CD4-positive, alpha-beta memory T cell (primary cell): ENCODE data around the gene PTEN. TPM values are rescaled to one million over a fixed set of nuclear protein-coding genes. Genes with fewer than 3 reads are reported as not detected.
"Not testable (repeated sequence)": the region's sequence is repeated elsewhere in the genome, so short reads cannot be mapped to it uniquely, and the experiment has no call there.

Source experiments
- CTCF ChIA-PET: fragments of 350-600 bp; sonication (Branson Sonifier 250); formaldehyde crosslinking; loops from one replicate; lab custom pipeline; 2021; ENCODE audit warnings: inconsistent platforms; ENCODE audit not compliant: partially characterized antibody; lab: Charles Lee
- POLR2A ChIA-PET: fragments of 350-600 bp; sonication (Branson Sonifier 250); formaldehyde crosslinking; loops from one replicate; lab custom pipeline; 2021; ENCODE audit not compliant: partially characterized antibody; lab: Charles Lee
- DNase-seq, 5 donors: peaks; one replicate each; pipeline versions ENCODE4 v3.0.0 to v3.0.0-alpha.2; 2020 to 2022; ENCODE audit warnings: mixed read lengths in 1 of 5
- H3K27ac ChIP-seq: one replicate; pipeline ENCODE4 v1.7.0; 2013; ENCODE audit warnings: low read depth, low read length
- H3K27me3 ChIP-seq: 2 replicates; pipeline ENCODE4 v1.7.0; 2013; ENCODE audit warnings: mild to moderate bottlenecking, low read length, moderate library complexity; ENCODE audit not compliant: insufficient read depth
- H3K36me3 ChIP-seq: 2 replicates; pipeline ENCODE4 v1.7.0; 2013; ENCODE audit warnings: mild to moderate bottlenecking, low read length, moderate library complexity; ENCODE audit not compliant: insufficient read depth
- H3K4me1 ChIP-seq: 2 replicates; pipeline ENCODE4 v1.7.0; 2013; ENCODE audit warnings: mild to moderate bottlenecking, low read length, moderate library complexity; ENCODE audit not compliant: insufficient read depth
- H3K4me3 ChIP-seq, 2 donors: one replicate each; pipeline ENCODE4 v1.7.0; 2013; ENCODE audit warnings: low read length in 2 of 2, mild to moderate bottlenecking in 1 of 2
- H3K9me3 ChIP-seq, 2 donors: one replicate each; pipeline ENCODE4 v1.7.0; 2013; ENCODE audit warnings: low read length in 2 of 2, control low read depth in 1 of 2; ENCODE audit not compliant: control insufficient read depth in 1 of 2
- H3K27ac Mint-ChIP-seq, 7 donors: one replicate each; pipeline ENCODE4 v1.8.0; 2020 to 2021; ENCODE audit warnings: mixed read lengths in 7 of 7, mild to moderate bottlenecking in 6 of 7, inconsistent platforms in 3 of 7, moderate library complexity in 3 of 7
- H3K27me3 Mint-ChIP-seq, 2 donors: one replicate each; pipeline ENCODE4 v1.8.0; 2020 to 2021; ENCODE audit warnings: mixed read lengths in 2 of 2
- H3K36me3 Mint-ChIP-seq, 2 donors: one replicate each; pipeline ENCODE4 v1.8.0; 2020 to 2021; ENCODE audit warnings: mixed read lengths in 2 of 2, inconsistent platforms in 1 of 2, mild to moderate bottlenecking in 1 of 2
- H3K4me1 Mint-ChIP-seq, 4 donors: one replicate each; pipeline ENCODE4 v1.8.0; 2020 to 2021; ENCODE audit warnings: mixed read lengths in 4 of 4, mild to moderate bottlenecking in 1 of 4
- H3K4me3 Mint-ChIP-seq, 8 donors: one replicate each; pipeline ENCODE4 v1.8.0; 2020 to 2021; ENCODE audit warnings: mixed read lengths in 8 of 8, mild to moderate bottlenecking in 7 of 8, moderate library complexity in 6 of 8, inconsistent platforms in 3 of 8
- H3K9me3 Mint-ChIP-seq, 8 donors: one replicate each; pipeline ENCODE4 v1.8.0; 2020 to 2021; ENCODE audit warnings: mixed read lengths in 8 of 8, mild to moderate bottlenecking in 5 of 8, inconsistent platforms in 3 of 8, moderate library complexity in 1 of 8
- intact Hi-C: fragments of 100-400 bp; cut with micrococcal nuclease; formaldehyde crosslinking; loops from one replicate; pipeline ENCODE4 v1.15.1; 2023
- polyA plus RNA-seq, 2 donors: library from polyadenylated mRNA; unstranded; fragments of 300-500 nt; fragmentation: Illumina TruSeq; gene quantifications; one replicate each; pipeline ENCODE4 v1.2.3, GENCODE V29; 2021
- total RNA-seq, 2 experiments: library from RNA; stranded (reverse); gene quantifications; one replicate each; pipeline ENCODE4 v1.2.3, GENCODE V29; 2021

PTEN gene
- total and polyA plus RNA-seq, 4 experiments from 2014 or later: 25.1 to 84.8 (median 57.8) TPM

DNA sequence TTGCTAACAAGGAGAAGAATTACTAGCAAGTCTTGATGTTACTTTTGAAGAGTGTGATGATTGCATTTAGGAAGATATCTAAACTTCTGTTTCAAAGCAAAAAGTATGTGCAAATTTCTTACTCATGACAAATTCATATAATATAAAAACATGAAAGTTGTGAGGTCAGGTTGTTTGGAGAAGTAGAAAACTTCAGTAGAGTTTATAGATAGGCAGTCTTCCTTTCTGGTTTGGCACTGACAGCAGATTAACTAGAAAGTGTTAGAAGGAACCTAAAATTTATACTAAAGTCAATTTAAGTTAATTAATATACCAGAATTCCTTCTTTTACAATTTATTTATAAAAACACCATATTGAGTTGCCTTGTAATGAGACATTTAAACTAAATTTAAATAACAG is 16.9 kb downstream of the PTEN start:
- H3K27me3 Mint-ChIP-seq: no peaks in the 10 kb centered on the region
- Histone ChIP-seq H3K9me3 (no peaks in the 10 kb centered on the region), H3K36me3 (no peaks in the 10 kb centered on the region), H3K27ac (no peak overlapping the region), H3K4me3 (no peak overlapping the region), H3K4me1 (peaks cover 37% of the 10 kb centered on the region), H3K27me3 (no peaks in the 10 kb centered on the region)
- intact Hi-C loops: no loop called here
- peaks cover 38 to 40% of the 10 kb centered on the region in 2 donors for H3K36me3 Mint-ChIP-seq
- ChIA-PET POLR2A (interaction anchor here (3.4 kb wide), 1 partner anchor 18 kb away, joined by 12 read pairs; the partner anchor contains the start of genes KLLN and PTEN), CTCF (no interaction called here)
- no peak overlapping the region for H3K4me3 Mint-ChIP-seq
- peaks cover 0 to 12% (median 3%) of the 10 kb centered on the region in 8 donors for H3K9me3 Mint-ChIP-seq
- peaks cover 23 to 41% (median 32%) of the 10 kb centered on the region in 4 donors for H3K4me1 Mint-ChIP-seq
- H3K27ac Mint-ChIP-seq: no peak overlapping the region
- DNase-seq: no peak

- Mint-ChIP-seq H3K36me3 (peaks cover 49 to 51% of the 10 kb centered on the region in 2 donors), H3K4me3 (peak overlapping the region in 2 of 8 donors; percentile 31 to 33), H3K4me1 (peaks cover 26 to 43% (median 34%) of the 10 kb centered on the region in 4 donors), H3K27ac (peak overlapping the region in 2 of 7 donors; percentile 4 to 21), H3K9me3 (peaks cover 0 to 19% (median 7%) of the 10 kb centered on the region in 8 donors)
- H3K9me3 ChIP-seq, H3K27me3 ChIP-seq, H3K27ac ChIP-seq, H3K27me3 Mint-ChIP-seq, intact Hi-C loops, H3K36me3 ChIP-seq, DNase-seq, H3K4me3 ChIP-seq: not testable (repeated sequence)
- H3K4me1 ChIP-seq: peaks cover 26% of the 10 kb centered on the region
- ChIA-PET CTCF (interaction anchor here (0.9 to 1.4 kb wide), 4 partner anchors 19 to 505 kb away, joined by 3 read pairs; partner anchors contain the start of genes KLLN and PTEN), POLR2A (interaction anchor here (1.2 kb wide), 1 partner anchor 210 kb away, joined by 3 read pairs; no protein-coding TSS in a partner anchor)
Measured at GRCh38 chr10:87881373-87882059, 18.1 kb downstream of the PTEN start.

DNA sequence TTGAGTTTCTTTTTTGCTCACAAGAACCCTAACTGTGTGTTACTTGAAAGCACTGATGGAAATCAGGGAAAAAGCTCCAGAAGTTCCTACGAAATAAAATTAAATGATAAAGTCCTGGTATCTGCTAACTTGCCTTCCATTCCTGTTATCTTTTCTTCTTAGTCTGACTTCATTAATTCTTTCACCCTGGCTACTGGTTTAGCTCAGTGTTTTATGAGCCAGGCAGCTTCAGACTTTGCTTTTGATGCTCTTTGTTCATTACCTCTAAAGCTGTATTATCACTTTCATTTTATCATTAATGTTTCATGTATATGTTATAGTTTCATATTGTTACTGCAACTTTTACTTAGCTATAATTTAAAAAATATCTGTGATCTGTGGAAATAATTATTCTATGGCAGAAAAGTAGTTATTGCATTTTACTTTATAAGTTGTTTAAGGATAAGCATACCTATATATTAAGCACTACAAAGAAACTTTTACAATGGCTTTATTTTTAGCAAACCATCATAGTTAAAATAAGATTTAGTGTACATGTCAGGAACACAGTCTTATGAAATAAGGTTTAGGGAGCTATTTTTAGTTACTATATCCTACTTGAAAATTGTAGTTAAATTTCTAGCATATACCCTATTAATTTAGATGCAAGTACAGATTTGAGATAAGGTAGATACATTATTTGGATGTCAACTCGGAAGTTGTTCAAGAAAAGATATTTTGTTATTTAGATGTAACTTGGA is 19.3 kb downstream of the PTEN start:
- Histone ChIP-seq H3K4me1 (peaks cover 18% of the 10 kb centered on the region), H3K27me3 (no peaks in the 10 kb centered on the region), H3K36me3 (no peaks in the 10 kb centered on the region), H3K9me3 (no peaks in the 10 kb centered on the region), H3K4me3 (no peak overlapping the region), H3K27ac (no peak overlapping the region)
- Mint-ChIP-seq H3K36me3 (peaks cover 61 to 62% of the 10 kb centered on the region in 2 donors), H3K4me3 (peak overlapping the region in 3 of 8 donors; percentile 31 to 35 (median 31)), H3K4me1 (peaks cover 32 to 55% (median 43%) of the 10 kb centered on the region in 4 donors), H3K9me3 (peaks cover 0 to 22% (median 12%) of the 10 kb centered on the region in 8 donors), H3K27me3 (no peaks in the 10 kb centered on the region), H3K27ac (peak overlapping the region in 1 of 7 donors; percentile 19)
- DNase-seq: no peak
- CTCF ChIA-PET: interaction anchor here (0.9 to 1.4 kb wide), 5 partner anchors 20 to 953 kb away, joined by 3 read pairs; partner anchors contain the start of genes KLLN and PTEN
- POLR2A ChIA-PET: interaction anchor here (1.2 kb wide), 1 partner anchor 209 kb away, joined by 3 read pairs; no protein-coding TSS in a partner anchor
- intact Hi-C loops: no loop called here

- ChIA-PET POLR2A (no interaction called here), CTCF (no interaction called here)
- Mint-ChIP-seq H3K36me3 (peaks cover 34 to 43% of the 10 kb centered on the region in 2 donors), H3K27me3 (no peaks in the 10 kb centered on the region), H3K9me3 (peaks cover 0 to 16% (median 7%) of the 10 kb centered on the region in 8 donors), H3K27ac (peak overlapping the region in 1 of 7 donors; percentile 71), H3K4me3 (no peak overlapping the region), H3K4me1 (peaks cover 34 to 63% (median 50%) of the 10 kb centered on the region in 4 donors)
- Histone ChIP-seq H3K27ac (no peak overlapping the region), H3K4me1 (peaks cover 24% of the 10 kb centered on the region), H3K9me3 (no peaks in the 10 kb centered on the region), H3K36me3 (no peaks in the 10 kb centered on the region), H3K4me3 (no peak overlapping the region), H3K27me3 (no peaks in the 10 kb centered on the region)
- intact Hi-C loops: no loop called here
- DNase-seq: no peak
Measured at GRCh38 chr10:87886635-87887034, 23.2 kb downstream of the PTEN start.

DNA sequence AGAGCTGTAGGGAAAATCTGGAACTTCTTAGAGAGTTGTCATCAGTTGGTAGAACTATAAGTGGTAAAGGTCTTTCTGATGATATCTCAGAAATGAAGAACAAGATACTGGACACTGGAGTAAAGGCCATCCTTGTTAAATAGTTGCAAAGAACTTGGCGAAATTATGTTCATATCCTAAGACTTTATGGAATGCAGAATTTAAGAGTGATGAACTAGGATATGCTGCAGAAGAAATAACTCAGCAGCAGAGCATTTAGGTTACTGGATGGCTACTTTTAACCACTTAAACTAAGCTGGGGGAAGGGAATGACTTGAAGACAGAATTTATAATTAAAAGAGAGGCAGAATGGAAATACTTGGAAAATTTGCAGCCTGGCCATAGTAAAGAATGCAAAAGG is 23.7 kb downstream of the PTEN start:
- no peak overlapping the region for H3K4me3 ChIP-seq
- no peak for DNase-seq
- intact Hi-C loops: no loop called here
- H3K4me3 Mint-ChIP-seq: peak overlapping the region in 1 of 8 donors; percentile 23
- peaks cover 31 to 60% (median 47%) of the 10 kb centered on the region in 4 donors for H3K4me1 Mint-ChIP-seq
- H3K27me3 ChIP-seq: no peaks in the 10 kb centered on the region
- peaks cover 31 to 38% of the 10 kb centered on the region in 2 donors for H3K36me3 Mint-ChIP-seq
- no peak overlapping the region for H3K27ac Mint-ChIP-seq
- H3K36me3 ChIP-seq: no peaks in the 10 kb centered on the region
- ChIA-PET CTCF (no interaction called here), POLR2A (interaction anchor here (1.3 kb wide), 1 partner anchor 25 kb away, joined by 4 read pairs; no protein-coding TSS in a partner anchor)
- H3K27me3 Mint-ChIP-seq: no peaks in the 10 kb centered on the region
- peaks cover 0 to 14% (median 6%) of the 10 kb centered on the region in 8 donors for H3K9me3 Mint-ChIP-seq
- H3K27ac ChIP-seq: no peak overlapping the region
- H3K4me1 ChIP-seq: peaks cover 25% of the 10 kb centered on the region
- no peaks in the 10 kb centered on the region for H3K9me3 ChIP-seq

GRCh38 chr10:87887548-87888289 is 24.3 kb downstream of the PTEN start:
- ChIA-PET POLR2A (interaction anchor here (1.3 kb wide), 1 partner anchor 26 kb away, joined by 4 read pairs; no protein-coding TSS in a partner anchor), CTCF (no interaction called here)
- intact Hi-C loops: no loop called here
- H3K27ac ChIP-seq: no peak overlapping the region
- DNase-seq: no peak
- H3K4me1 ChIP-seq: peaks cover 25% of the 10 kb centered on the region
- Mint-ChIP-seq H3K36me3 (peaks cover 36 to 37% of the 10 kb centered on the region in 2 donors), H3K27ac (peak overlapping the region in 2 of 7 donors; percentile 18 to 29), H3K27me3 (no peaks in the 10 kb centered on the region), H3K4me3 (peak overlapping the region in 1 of 8 donors; percentile 23), H3K4me1 (peaks cover 33 to 60% (median 48%) of the 10 kb centered on the region in 4 donors), H3K9me3 (peaks cover 0 to 14% (median 6%) of the 10 kb centered on the region in 8 donors)
- no peaks in the 10 kb centered on the region for H3K36me3 ChIP-seq
- H3K4me3 ChIP-seq: no peak overlapping the region
- no peaks in the 10 kb centered on the region for H3K27me3 ChIP-seq
- no peaks in the 10 kb centered on the region for H3K9me3 ChIP-seq
